Stomach (tissue), 9 donors: ENCODE data around the gene ATP6V0D1. TPM values are rescaled to one million over a fixed set of nuclear protein-coding genes. Genes with fewer than 3 reads are reported as not detected.

Experiments
- DNase-seq, 2 donors: peaks; one replicate each; pipeline versions ENCODE4 v3.0.0 to v3.0.0-alpha.2; 2013 to 2019
- H3K27ac ChIP-seq, 5 donors: fragments of 200-600 bp in 4 of 5; sonication (generic) in 4 of 5; one replicate each; pipeline ENCODE4 v1.5.1; 2013 to 2019; ENCODE audit warnings: mild to moderate bottlenecking in 1 of 5, moderate library complexity in 1 of 5
- H3K27me3 ChIP-seq, 3 donors: fragments of 200-600 bp; sonication (generic); one replicate each; pipeline ENCODE4 v1.5.1; 2017 to 2019; ENCODE audit warnings: mixed run types in 1 of 3
- H3K36me3 ChIP-seq, 4 donors: fragments of 200-600 bp; sonication (generic); 1 replicate in 3 of 4; 2 replicates in 1 of 4; pipeline ENCODE4 v1.5.1; 2016 to 2019
- H3K4me1 ChIP-seq, 4 donors: fragments of 200-600 bp; sonication (generic); one replicate each; pipeline ENCODE4 v1.5.1; 2016 to 2019
- H3K4me3 ChIP-seq, 4 donors: fragments of 200-600 bp; sonication (generic) in 3 of 4; one replicate each; pipeline ENCODE4 v1.5.1; 2016 to 2019; ENCODE audit warnings: mild to moderate bottlenecking in 1 of 4
- H3K9me3 ChIP-seq, 4 donors: fragments of 200-600 bp; sonication (generic); one replicate each; pipeline ENCODE4 v1.5.1; 2016 to 2019
- EP300 ChIP-seq: sonication (generic); formaldehyde crosslinking; IDR thresholded peaks from one replicate; pipeline ENCODE4 v1.6.1; 2017; ENCODE audit warnings: antibody characterized with exemption
- POLR2A ChIP-seq, 4 donors: fragments of 450-650 bp; IDR thresholded peaks; one replicate each; pipeline ENCODE4 v1.6.1; 2016; ENCODE audit warnings: antibody characterized with exemption in 4 of 4, control low read depth in 2 of 4, mild to moderate bottlenecking in 1 of 4, moderate library complexity in 1 of 4
- POLR2AphosphoS5 ChIP-seq, 3 donors: sonication (generic); formaldehyde crosslinking; IDR thresholded peaks; one replicate each; pipeline ENCODE4 v1.6.1; 2016; ENCODE audit warnings: antibody characterized with exemption in 3 of 3
- WGBS, 5 donors: extraction: QIAGEN DNeasy Blood & Tissue Kit in 3 of 5; methylation state at CpG; one replicate each; pipeline versions ENCODE4 v1.1.5 to v1.1.7; 2013 to 2018; 5-methylcytosine and 5-hydroxymethylcytosine counted together
- intact Hi-C: fragments of 100-400 bp; cut with DNase I; formaldehyde crosslinking; loops from one replicate; pipeline ENCODE4 v1.15.1; 2023; ENCODE audit warnings: low total_unique reads
- polyA plus RNA-seq, 3 donors: library from polyadenylated mRNA; stranded (reverse); fragments of 200-250 nt; gene quantifications; one replicate each; pipeline ENCODE4 v1.2.3, GENCODE V29; 2013
- total RNA-seq, 5 donors: library from RNA; depleted of rRNA; stranded (reverse); fragments of >200 nt; gene quantifications; one replicate each; pipeline versions ENCODE4 v1.1.0 to v1.2.3, GENCODE V29; 2014 to 2016
- TF ChIP-seq, protein P1 (sequence below), 7 experiments: fragments of 450-650 bp in 4 of 7; fragments of 200-600 bp in 3 of 7; sonication (generic) in 3 of 7; IDR thresholded peaks; one replicate each; pipeline ENCODE4 v1.5.1; 2016 to 2019; ENCODE audit warnings: antibody characterized with exemption in 7 of 7, control low read depth in 2 of 7, mild to moderate bottlenecking in 1 of 7
- donor health status: healthy with polysubstance abuse.
- donor health status: Bipolar disorder and iron deficiency.
- donor health status: healthy.

ATP6V0D1 gene
- total and polyA plus RNA-seq, 8 donors = 23.5 to 102 (median 64.9) TPM

DNA sequence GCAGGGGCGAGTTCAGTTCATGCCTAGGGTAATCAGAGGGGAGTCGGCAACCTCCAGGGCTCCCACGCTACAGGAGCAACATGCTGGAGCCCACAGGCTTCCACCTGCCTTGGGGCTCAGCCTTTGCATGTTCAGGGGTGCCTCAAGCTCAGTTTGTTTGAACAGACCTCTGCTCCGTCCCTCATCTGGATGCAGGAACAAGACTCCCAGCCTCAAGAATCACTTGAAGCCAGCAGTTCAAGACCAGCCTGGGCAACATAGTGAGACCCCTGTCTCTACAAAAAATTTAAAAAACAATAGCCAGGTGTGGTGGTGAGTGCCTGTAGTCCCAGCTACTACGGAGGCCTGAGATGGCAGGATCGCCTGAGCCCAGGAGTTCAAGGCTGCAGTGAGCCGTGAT, 54.9 kb downstream of the ATP6V0D1 start:
- DNase-seq = no peak
- WGBS, 5 donors = 80 to 88% (median 87%) methylated on average over 7 of the region's 7 CpGs
- no peak overlapping the region for H3K4me3 ChIP-seq
- peaks cover 14 to 39% (median 29%) of the 10 kb centered on the region in 4 donors for H3K4me1 ChIP-seq
- no peak overlapping the region for H3K27ac ChIP-seq
- intact Hi-C loops = loop anchor here (5.0 kb wide), 1 partner anchor 41 kb away; no protein-coding TSS in a partner anchor
- no peaks in the 10 kb centered on the region for H3K36me3 ChIP-seq
- H3K9me3 ChIP-seq = no peaks in the 10 kb centered on the region
- peaks cover 0 to 67% (median 0%) of the 10 kb centered on the region in 3 donors for H3K27me3 ChIP-seq
- TF ChIP-seq EP300 = no peak
- no peak for TF ChIP-seq POLR2A (IDR thresholded peaks at IDR 0.05)
- TF ChIP-seq POLR2AphosphoS5 (IDR thresholded peaks at IDR 0.05) = no peak

DNA sequence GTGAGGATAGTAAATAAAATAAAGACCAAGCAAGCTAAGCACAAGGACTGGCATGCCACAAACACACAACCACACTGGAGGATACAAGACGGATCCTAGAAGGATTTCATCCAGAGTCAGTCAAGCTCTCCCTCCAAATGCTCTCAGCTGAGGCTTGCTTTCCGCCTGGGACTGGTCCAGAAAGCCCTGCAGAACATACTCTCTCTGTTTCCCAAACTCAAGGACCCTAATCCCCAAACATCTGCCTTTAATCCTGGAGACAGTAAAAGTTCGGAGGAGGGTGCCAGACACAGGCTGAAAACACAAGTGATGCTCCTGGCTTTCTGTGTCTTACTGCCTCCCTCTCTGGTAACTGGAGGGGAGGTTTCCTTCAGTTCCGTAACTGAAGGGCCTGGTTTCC, 55.4 kb downstream of the ATP6V0D1 start:
- H3K27ac ChIP-seq = no peak overlapping the region
- intact Hi-C loops = loop anchor here (5.0 kb wide), 1 partner anchor 42 kb away; no protein-coding TSS in a partner anchor
- TF ChIP-seq POLR2A (IDR thresholded peaks at IDR 0.05) (no peak), EP300 (no peak), POLR2AphosphoS5 (IDR thresholded peaks at IDR 0.05) (no peak)
- TF ChIP-seq, protein P1, sequence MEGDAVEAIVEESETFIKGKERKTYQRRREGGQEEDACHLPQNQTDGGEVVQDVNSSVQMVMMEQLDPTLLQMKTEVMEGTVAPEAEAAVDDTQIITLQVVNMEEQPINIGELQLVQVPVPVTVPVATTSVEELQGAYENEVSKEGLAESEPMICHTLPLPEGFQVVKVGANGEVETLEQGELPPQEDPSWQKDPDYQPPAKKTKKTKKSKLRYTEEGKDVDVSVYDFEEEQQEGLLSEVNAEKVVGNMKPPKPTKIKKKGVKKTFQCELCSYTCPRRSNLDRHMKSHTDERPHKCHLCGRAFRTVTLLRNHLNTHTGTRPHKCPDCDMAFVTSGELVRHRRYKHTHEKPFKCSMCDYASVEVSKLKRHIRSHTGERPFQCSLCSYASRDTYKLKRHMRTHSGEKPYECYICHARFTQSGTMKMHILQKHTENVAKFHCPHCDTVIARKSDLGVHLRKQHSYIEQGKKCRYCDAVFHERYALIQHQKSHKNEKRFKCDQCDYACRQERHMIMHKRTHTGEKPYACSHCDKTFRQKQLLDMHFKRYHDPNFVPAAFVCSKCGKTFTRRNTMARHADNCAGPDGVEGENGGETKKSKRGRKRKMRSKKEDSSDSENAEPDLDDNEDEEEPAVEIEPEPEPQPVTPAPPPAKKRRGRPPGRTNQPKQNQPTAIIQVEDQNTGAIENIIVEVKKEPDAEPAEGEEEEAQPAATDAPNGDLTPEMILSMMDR (IDR thresholded peaks at IDR 0.05) = no peak
- H3K4me3 ChIP-seq = no peak overlapping the region
- H3K27me3 ChIP-seq = peaks cover 0 to 63% (median 0%) of the 10 kb centered on the region in 3 donors
- H3K36me3 ChIP-seq = no peaks in the 10 kb centered on the region
- 66 to 91% (median 80%) methylated on average over 4 of the region's 4 CpGs for WGBS, 5 donors
- H3K9me3 ChIP-seq = no peaks in the 10 kb centered on the region
- peak in 1 of 2 donors; percentile 48 for DNase-seq
- H3K4me1 ChIP-seq = peaks cover 10 to 35% (median 25%) of the 10 kb centered on the region in 4 donors

DNA sequence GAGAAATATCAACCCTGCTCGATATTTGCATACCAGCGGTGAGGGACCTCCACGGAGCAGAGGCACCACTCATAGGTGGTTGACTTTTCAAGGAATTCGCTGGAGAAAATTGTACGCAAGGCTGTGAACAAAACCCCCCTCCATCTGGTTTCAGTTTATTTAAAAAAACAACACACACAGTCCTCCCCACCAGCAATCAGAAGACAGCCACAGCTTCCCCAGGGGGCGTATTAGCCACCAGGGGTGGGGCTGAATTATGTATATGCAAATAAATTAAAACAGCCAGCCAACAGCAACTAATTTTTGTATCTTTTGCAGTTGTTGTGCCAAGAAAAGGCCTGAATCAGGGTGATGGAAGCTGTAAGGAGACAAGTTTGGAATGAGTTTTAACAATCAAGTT, 55.9 kb downstream of the ATP6V0D1 start:
- no peaks in the 10 kb centered on the region for H3K9me3 ChIP-seq
- no peaks in the 10 kb centered on the region for H3K36me3 ChIP-seq
- H3K27me3 ChIP-seq = peaks cover 0 to 58% (median 0%) of the 10 kb centered on the region in 3 donors
- no peak for DNase-seq
- intact Hi-C loops = loop anchor here (5.0 kb wide), 1 partner anchor 42 kb away; no protein-coding TSS in a partner anchor
- peaks cover 5 to 30% (median 20%) of the 10 kb centered on the region in 4 donors for H3K4me1 ChIP-seq
- 41 to 52% (median 41%) methylated on average over 6 of the region's 6 CpGs for WGBS, 5 donors
- TF ChIP-seq, protein P1 (IDR thresholded peaks at IDR 0.05) = no peak
- TF ChIP-seq EP300 = no peak
- TF ChIP-seq POLR2A (IDR thresholded peaks at IDR 0.05) = no peak
- no peak for TF ChIP-seq POLR2AphosphoS5 (IDR thresholded peaks at IDR 0.05)
- H3K4me3 ChIP-seq = no peak overlapping the region
- H3K27ac ChIP-seq = no peak overlapping the region

DNA sequence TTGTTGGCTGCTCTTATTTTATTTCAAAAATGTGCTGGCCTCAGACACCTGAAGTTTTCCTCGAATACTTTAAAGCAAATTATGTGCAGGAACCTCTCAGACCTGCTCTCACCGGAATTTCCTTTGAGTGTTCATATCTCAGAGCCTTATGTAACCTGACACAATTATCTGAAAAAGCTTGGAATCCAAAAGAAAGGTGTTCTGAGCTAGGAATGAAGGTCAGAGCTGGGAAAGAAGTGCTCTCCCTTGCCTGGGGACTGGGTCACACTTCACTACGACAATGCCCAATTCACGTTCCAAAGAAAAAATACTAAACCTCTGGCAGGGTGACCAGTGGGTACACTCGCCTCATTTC, 56.7 kb downstream of the ATP6V0D1 start:
- 26 to 47% (median 41%) methylated on average over 5 of the region's 5 CpGs for WGBS, 5 donors
- DNase-seq = no peak
- Histone ChIP-seq H3K27me3 (peaks cover 0 to 50% (median 0%) of the 10 kb centered on the region in 3 donors), H3K4me3 (no peak overlapping the region), H3K36me3 (no peaks in the 10 kb centered on the region), H3K9me3 (no peaks in the 10 kb centered on the region), H3K4me1 (peaks cover 5 to 22% (median 14%) of the 10 kb centered on the region in 4 donors), H3K27ac (no peak overlapping the region)
- TF ChIP-seq, protein P1 (IDR thresholded peaks at IDR 0.05) = no peak
- TF ChIP-seq EP300 (no peak), POLR2A (IDR thresholded peaks at IDR 0.05) (no peak), POLR2AphosphoS5 (IDR thresholded peaks at IDR 0.05) (no peak)
- intact Hi-C loops = no loop called here

DNA sequence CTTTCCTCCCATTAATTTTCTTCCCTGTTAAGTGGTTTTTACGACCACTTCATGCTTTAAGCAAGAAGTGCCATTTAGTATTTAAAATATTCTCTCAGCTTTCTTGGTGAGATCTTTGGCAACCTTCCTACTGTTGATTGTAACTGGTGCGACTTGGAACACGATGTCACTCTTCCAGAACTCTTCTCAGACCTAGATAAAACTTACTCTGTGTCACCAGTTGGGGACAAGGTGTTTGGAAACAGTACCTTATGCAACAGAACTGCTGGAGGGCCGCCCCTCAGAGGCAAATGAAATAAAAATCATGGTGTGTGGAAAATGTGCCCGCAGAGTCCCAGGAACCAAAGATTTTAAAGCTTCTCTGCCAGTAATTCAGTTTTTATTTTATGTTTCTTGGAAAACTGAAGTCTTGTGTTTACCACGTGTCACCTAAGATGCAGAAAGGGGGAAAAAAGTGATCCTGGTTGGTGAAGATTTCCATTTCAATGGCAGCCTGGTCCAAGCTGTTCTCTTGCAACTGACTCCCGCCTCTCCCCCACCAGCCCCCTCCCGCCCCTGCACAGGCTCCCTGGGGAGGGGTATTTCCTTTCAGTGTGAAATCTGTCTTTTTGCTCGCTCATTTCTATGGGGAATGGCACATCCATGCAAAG, 57.2 kb downstream of the ATP6V0D1 start:
- TF ChIP-seq POLR2AphosphoS5 (IDR thresholded peaks at IDR 0.05) (no peak), POLR2A (IDR thresholded peaks at IDR 0.05) (no peak), EP300 (no peak)
- TF ChIP-seq, protein P1 (IDR thresholded peaks at IDR 0.05) = no peak
- intact Hi-C loops = no loop called here
- H3K4me1 ChIP-seq = peaks cover 5 to 18% (median 10%) of the 10 kb centered on the region in 4 donors
- no peaks in the 10 kb centered on the region for H3K9me3 ChIP-seq
- no peak for DNase-seq
- no peak overlapping the region for H3K4me3 ChIP-seq
- H3K36me3 ChIP-seq = no peaks in the 10 kb centered on the region
- H3K27ac ChIP-seq = no peak overlapping the region
- WGBS, 5 donors = 45 to 56% (median 48%) methylated on average over 9 of the region's 9 CpGs
- peaks cover 0 to 45% (median 0%) of the 10 kb centered on the region in 3 donors for H3K27me3 ChIP-seq
